Common myeloid progenitor, CD34-positive (primary cell): ENCODE data around the gene OXLD1.

Source experiments
- CTCF ChIA-PET: fragments of 350-600 bp; sonication (Branson Sonifier 250); formaldehyde crosslinking; loops from one replicate; lab custom pipeline; 2021; ENCODE audit warnings: antibody characterized with exemption; lab: Charles Lee
- POLR2A ChIA-PET: fragments of 350-600 bp; sonication (Branson Sonifier 250); formaldehyde crosslinking; loops from one replicate; lab custom pipeline; 2021; ENCODE audit warnings: antibody characterized with exemption; lab: Charles Lee
- DNase-seq, 3 donors: peaks; one replicate each; pipeline versions ENCODE4 v3.0.0 to v3.0.0-alpha.2; 2013
- H3K27ac ChIP-seq, 2 experiments: 1 replicate in 1 of 2; 2 replicates in 1 of 2; pipeline ENCODE4 v1.7.0; 2013; ENCODE audit warnings: inconsistent platforms in 2 of 2, low read length in 2 of 2, mild to moderate bottlenecking in 2 of 2, low read depth in 1 of 2, moderate library complexity in 1 of 2; ENCODE audit not compliant: severe bottlenecking in 2 of 2, insufficient read depth in 1 of 2, poor library complexity in 1 of 2
- H3K27me3 ChIP-seq, 5 experiments: replicated peaks in 2 of 5; 1 replicate in 3 of 5; 2 replicates in 2 of 5; pipeline versions ENCODE4 v1.6.1 to v1.7.0; 2013; ENCODE audit warnings: low read length in 4 of 5, mild to moderate bottlenecking in 2 of 5, moderate library complexity in 2 of 5, inconsistent platforms in 1 of 5; ENCODE audit not compliant: insufficient read depth in 5 of 5, control insufficient read depth in 4 of 5
- H3K36me3 ChIP-seq, 4 experiments: 1 replicate in 2 of 4; 2 replicates in 2 of 4; pipeline versions ENCODE4 v1.6.1 to v1.7.0; 2013; ENCODE audit warnings: low read length in 3 of 4, control low read depth in 1 of 4, mild to moderate bottlenecking in 1 of 4; ENCODE audit not compliant: control insufficient read depth in 4 of 4, insufficient read depth in 4 of 4
- H3K4me1 ChIP-seq, 4 experiments: 1 replicate in 3 of 4; 2 replicates in 1 of 4; pipeline versions ENCODE4 v1.6.1 to v1.7.1; 2013; ENCODE audit warnings: low read length in 3 of 4, mild to moderate bottlenecking in 3 of 4, control low read depth in 1 of 4, inconsistent platforms in 1 of 4, moderate library complexity in 1 of 4; ENCODE audit not compliant: control insufficient read depth in 4 of 4, insufficient read depth in 4 of 4; ENCODE audit errors: control extremely low read depth in 1 of 4
- H3K4me3 ChIP-seq, 7 experiments: 1 replicate in 4 of 7; 2 replicates in 3 of 7; pipeline versions ENCODE4 v1.5.1 to v1.7.0; 2013; ENCODE audit warnings: mild to moderate bottlenecking in 7 of 7, low read length in 6 of 7, moderate library complexity in 6 of 7, inconsistent platforms in 2 of 7, low read depth in 2 of 7, control low read depth in 1 of 7; ENCODE audit not compliant: insufficient read depth in 4 of 7, control insufficient read depth in 1 of 7; ENCODE audit errors: extremely low read depth in 1 of 7
- H3K9me3 ChIP-seq, 5 experiments: 1 replicate in 4 of 5; 2 replicates in 1 of 5; pipeline versions ENCODE4 v1.6.1 to v1.7.1; 2013; ENCODE audit warnings: low read length in 4 of 5, mild to moderate bottlenecking in 2 of 5, inconsistent platforms in 1 of 5, low read depth in 1 of 5, moderate library complexity in 1 of 5; ENCODE audit not compliant: control insufficient read depth in 4 of 5, insufficient read depth in 2 of 5; ENCODE audit errors: control extremely low read depth in 1 of 5
- WGBS: methylation state at CpG from one replicate; pipeline ENCODE4 v1.1.5; 2013; ENCODE audit not compliant: insufficient coverage; 5-methylcytosine and 5-hydroxymethylcytosine counted together

Gene OXLD1

GRCh38 chr17:81701288-81702071 is 35.1 kb upstream of the OXLD1 start:
- Histone ChIP-seq H3K27ac (peak overlapping the region; percentile 33 to 98), H3K4me3 (peak overlapping the region in 5 of 7 experiments; percentile 83 to 99 (median 92)), H3K9me3 (no peaks in the 10 kb centered on the region), H3K27me3 (no peaks in the 10 kb centered on the region), H3K36me3 (peaks cover 9 to 59% (median 31%) of the 10 kb centered on the region in 4 experiments), H3K4me1 (peaks cover 0 to 33% (median 30%) of the 10 kb centered on the region in 4 experiments)
- ChIA-PET CTCF (interaction anchor here (0.7 to 3.0 kb wide), 4 partner anchors 14 to 33 kb away, joined by 3 to 19 read pairs (median 4); no protein-coding TSS in a partner anchor), POLR2A (interaction anchor here (1.0 to 2.2 kb wide), 2 partner anchors 17 to 18 kb away, joined by 4 to 13 read pairs; partner anchors contain the start of genes ARL16 and HGS)
- WGBS = 87% methylated on average over 22 of the region's 23 CpGs
- DNase-seq = peak in 1 of 3 donors; percentile 31

GRCh38 chr17:81700353-81701287 is 34.2 kb upstream of the OXLD1 start:
- CTCF ChIA-PET = interaction anchor here (3.0 kb wide), 1 partner anchor 24 kb away, joined by 19 read pairs; no protein-coding TSS in a partner anchor
- 93% methylated on average over 22 of the region's 25 CpGs for WGBS
- peaks cover 7 to 59% (median 31%) of the 10 kb centered on the region in 4 experiments for H3K36me3 ChIP-seq
- no peaks in the 10 kb centered on the region for H3K27me3 ChIP-seq
- POLR2A ChIA-PET = no interaction called here
- no peak overlapping the region for H3K4me3 ChIP-seq
- H3K27ac ChIP-seq = peak overlapping the region in 1 of 2 experiments; percentile 34
- no peak for DNase-seq
- H3K9me3 ChIP-seq = no peaks in the 10 kb centered on the region
- H3K4me1 ChIP-seq = peaks cover 0 to 33% (median 30%) of the 10 kb centered on the region in 4 experiments

- H3K4me3 ChIP-seq = no peak overlapping the region
- CTCF ChIA-PET = no interaction called here
- H3K27ac ChIP-seq = no peak overlapping the region
- DNase-seq = no peak
- WGBS = 96% methylated on average over 21 of the region's 25 CpGs
- POLR2A ChIA-PET = interaction anchor here (1.0 kb wide), 1 partner anchor 14 kb away, joined by 3 read pairs; the partner anchor contains the start of genes ARL16 and HGS
- peaks cover 8 to 79% (median 45%) of the 10 kb centered on the region in 4 experiments for H3K36me3 ChIP-seq
- H3K9me3 ChIP-seq = no peaks in the 10 kb centered on the region
- H3K4me1 ChIP-seq = peaks cover 0 to 19% (median 14%) of the 10 kb centered on the region in 4 experiments
- no peaks in the 10 kb centered on the region for H3K27me3 ChIP-seq
Observed at GRCh38 chr17:81697261-81698044, 31.0 kb upstream of the OXLD1 start.

- Histone ChIP-seq H3K4me1 (peaks cover 0 to 8% (median 3%) of the 10 kb centered on the region in 4 experiments), H3K36me3 (peaks cover 8 to 85% (median 49%) of the 10 kb centered on the region in 4 experiments), H3K27me3 (no peaks in the 10 kb centered on the region), H3K27ac (no peak overlapping the region), H3K9me3 (no peaks in the 10 kb centered on the region), H3K4me3 (no peak overlapping the region)
- ChIA-PET CTCF (interaction anchor here (1.0 to 1.1 kb wide), 2 partner anchors 12 to 21 kb away, joined by 3 to 4 read pairs; no protein-coding TSS in a partner anchor), POLR2A (no interaction called here)
- 98% methylated on average over 37 of the region's 40 CpGs for WGBS
- no peak for DNase-seq
Observed at GRCh38 chr17:81696218-81696941, 30.0 kb upstream of the OXLD1 start.

DNA sequence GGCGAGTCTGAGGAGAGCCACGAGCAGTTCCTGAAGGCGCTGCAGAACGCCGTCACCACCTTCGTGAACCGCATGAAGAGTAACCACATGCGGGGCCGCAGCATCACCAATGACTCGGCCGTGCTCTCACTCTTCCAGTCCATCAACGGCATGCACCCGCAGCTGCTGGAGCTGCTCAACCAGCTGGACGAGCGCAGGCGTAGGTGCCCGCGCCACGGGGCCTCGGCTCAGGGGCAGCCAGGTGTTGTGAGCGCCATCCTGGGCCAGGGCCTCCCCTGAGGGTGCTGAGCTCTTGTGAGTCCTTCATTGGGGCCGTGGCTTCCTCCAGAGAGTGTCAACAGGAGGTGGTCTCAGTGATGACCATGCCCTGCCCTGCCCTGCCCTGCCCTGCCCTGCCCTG is 29.4 kb upstream of the OXLD1 start:
- POLR2A ChIA-PET = no interaction called here
- H3K36me3 ChIP-seq = peaks cover 8 to 85% (median 47%) of the 10 kb centered on the region in 4 experiments
- H3K27me3 ChIP-seq = no peaks in the 10 kb centered on the region
- WGBS = 97% methylated on average over 22 of the region's 22 CpGs
- H3K4me1 ChIP-seq = peaks cover 0 to 2% (median 0%) of the 10 kb centered on the region in 4 experiments
- CTCF ChIA-PET = interaction anchor here (0.5 to 1.1 kb wide), 3 partner anchors 11 to 33 kb away, joined by 3 to 4 read pairs (median 3); no protein-coding TSS in a partner anchor
- no peaks in the 10 kb centered on the region for H3K9me3 ChIP-seq
- DNase-seq = no peak
- no peak overlapping the region for H3K4me3 ChIP-seq
- no peak overlapping the region for H3K27ac ChIP-seq

DNA sequence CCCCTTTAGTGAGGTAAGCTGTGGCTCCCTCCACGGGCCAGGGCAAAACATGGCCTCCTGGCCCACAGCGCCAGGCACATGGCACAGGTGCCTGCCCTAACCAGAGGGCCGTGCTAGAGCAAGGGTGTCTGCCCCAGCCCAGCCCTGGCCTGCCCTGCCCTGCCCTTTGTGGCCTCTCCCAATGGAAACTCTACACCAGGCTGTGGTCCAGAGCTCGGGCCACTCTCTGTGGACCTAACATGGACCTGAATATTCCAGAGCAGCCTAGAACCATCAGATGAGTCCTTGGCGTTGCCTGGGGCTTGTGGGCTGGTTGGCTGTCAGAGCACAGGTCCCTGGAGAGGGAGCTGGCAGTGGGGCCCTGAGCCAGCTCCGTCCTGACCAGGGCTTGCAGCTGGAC is 28.8 kb upstream of the OXLD1 start:
- H3K4me1 ChIP-seq = no peaks in the 10 kb centered on the region
- POLR2A ChIA-PET = no interaction called here
- no peaks in the 10 kb centered on the region for H3K9me3 ChIP-seq
- DNase-seq = no peak
- 97% methylated on average over 6 of the region's 6 CpGs for WGBS
- CTCF ChIA-PET = interaction anchor here (0.5 to 1.1 kb wide), 2 partner anchors 10 to 32 kb away, joined by 3 read pairs; no protein-coding TSS in a partner anchor
- H3K27ac ChIP-seq = no peak overlapping the region
- H3K4me3 ChIP-seq = no peak overlapping the region
- no peaks in the 10 kb centered on the region for H3K27me3 ChIP-seq
- H3K36me3 ChIP-seq = peaks cover 10 to 88% (median 47%) of the 10 kb centered on the region in 4 experiments
